K562 (cell line): ENCODE data around the gene TUBG2. TPM values are rescaled to one million over a fixed set of nuclear protein-coding genes. Genes with fewer than 3 reads are reported as not detected.

Experiments used
- ESRRA ChIP-seq: fragments of 450-650 bp; IDR thresholded peaks from 2 replicates; pipeline ENCODE4 v1.6.1; 2014; ENCODE audit warnings: low read depth, mild to moderate bottlenecking, moderate library complexity, borderline replicate concordance
- ETV6 ChIP-seq, 3 experiments: fragments of 150-350 bp in 1 of 3; sonication (generic) in 1 of 3; formaldehyde crosslinking in 1 of 3; IDR thresholded peaks; 2 replicates each; pipeline versions ENCODE4 v1.6.1 to v1.8.0; 2014 to 2022; ENCODE audit warnings: borderline replicate concordance in 2 of 3, low read depth in 2 of 3, antibody characterized with exemption in 1 of 3, low read length in 1 of 3, mild to moderate bottlenecking in 1 of 3, missing genetic modification reagents in 1 of 3
- FOXM1 ChIP-seq, 2 experiments: fragments of 450-650 bp in 1 of 2; sonication (generic) in 1 of 2; formaldehyde crosslinking in 1 of 2; IDR thresholded peaks; 2 replicates each; pipeline versions ENCODE4 v1.6.1 to v1.9.0; 2017 to 2022; ENCODE audit warnings: low read depth in 2 of 2, mild to moderate bottlenecking in 2 of 2, missing genetic modification reagents in 1 of 2, moderate library complexity in 1 of 2
- HNRNPLL ChIP-seq: fragments of 200-400 bp; formaldehyde crosslinking; IDR thresholded peaks from 2 replicates; pipeline ENCODE4 v1.6.1; 2017; ENCODE audit warnings: low read length, low read depth, mild to moderate bottlenecking; ENCODE audit not compliant: poor library complexity, severe bottlenecking
- JUN ChIP-seq, 2 experiments: sonication (generic) in 1 of 2; formaldehyde crosslinking in 1 of 2; IDR thresholded peaks; 2 replicates each; pipeline versions ENCODE4 v1.6.1 to v1.8.0; 2012 to 2022; ENCODE audit warnings: borderline replicate concordance in 2 of 2, mild to moderate bottlenecking in 2 of 2, improper control_type of control experiment in 1 of 2, low read depth in 1 of 2, low read length in 1 of 2, missing genetic modification reagents in 1 of 2
- MEF2D ChIP-seq: conservative IDR thresholded peaks from 2 replicates; pipeline ENCODE4 v1.6.1; 2016; ENCODE audit warnings: low read depth, missing genetic modification characterization, missing compliant biosample characterization
- RBM22 ChIP-seq: fragments of 200-400 bp; formaldehyde crosslinking; IDR thresholded peaks from 2 replicates; pipeline ENCODE4 v1.6.1; 2018; ENCODE audit warnings: low read length, low read depth; ENCODE audit not compliant: poor library complexity, severe bottlenecking
- SAFB ChIP-seq: fragments of 200-400 bp; formaldehyde crosslinking; IDR thresholded peaks from 2 replicates; pipeline ENCODE4 v1.6.1; 2017; ENCODE audit warnings: low read depth, low read length, borderline replicate concordance
- ZNF121 ChIP-seq: sonication (generic); formaldehyde crosslinking; conservative IDR thresholded peaks from 2 replicates; pipeline ENCODE4 v1.8.0; 2022; ENCODE audit warnings: missing genetic modification reagents
- ZNF224 ChIP-seq: sonication (generic); formaldehyde crosslinking; IDR thresholded peaks from 2 replicates; pipeline ENCODE4 v1.8.0; 2022; ENCODE audit warnings: mild to moderate bottlenecking, missing genetic modification reagents
- ZNF445 ChIP-seq: fragments of 250-450 bp; sonication (Bioruptor Pico); IDR thresholded peaks from 2 replicates; pipeline ENCODE4 v1.4.0; 2020; ENCODE audit warnings: low read depth, mild to moderate bottlenecking, moderate library complexity
- polyA plus RNA-seq, 8 experiments: library from polyadenylated mRNA; depleted of rRNA in 4 of 8; stranded (reverse) in 5 of 8; unstranded in 3 of 8; fragments of >200 nt; fragmentation: Nextera tagmentation in 2 of 8; fragmentation: Illumina TruSeq in 1 of 8; extraction: Ambion mirVana in 2 of 8; extraction: Trizol in 1 of 8; gene quantifications; 2 replicates each; pipeline versions ENCODE4 v1.2.1 to v1.2.3, GENCODE V29; 2011 to 2014; ENCODE audit warnings: inconsistent platforms in 1 of 8, missing spikeins in 1 of 8
- total RNA-seq, 7 experiments: library from RNA; depleted of rRNA in 6 of 7; stranded (reverse); fragments of >200 nt in 6 of 7; fragmentation: Illumina TruSeq in 2 of 7; extraction: Trizol in 2 of 7; gene quantifications; 2 replicates each; pipeline versions ENCODE4 v1.2.1 to v1.2.3, GENCODE V29; 2011 to 2021; ENCODE audit warnings: low replicate concordance in 1 of 7
- TF ChIP-seq, protein P1 (sequence below), 3 experiments: fragments of 200-800 bp in 1 of 3; sonication (Bioruptor generic) in 1 of 3; sonication (generic) in 1 of 3; formaldehyde crosslinking in 1 of 3; IDR thresholded peaks; 2 replicates each; pipeline versions ENCODE4 v1.6.1 to v1.8.0; 2016 to 2022; ENCODE audit warnings: mild to moderate bottlenecking in 2 of 3, missing compliant biosample characterization in 2 of 3, missing genetic modification characterization in 2 of 3, missing genetic modification reagents in 1 of 3
- TF ChIP-seq, protein P2 (sequence below): sonication (generic); formaldehyde crosslinking; IDR thresholded peaks from 2 replicates; pipeline ENCODE4 v1.8.1; 2023; ENCODE audit warnings: missing genetic modification reagents, mild to moderate bottlenecking, borderline replicate concordance
- TF ChIP-seq, protein P3 (sequence below): sonication (generic); formaldehyde crosslinking; IDR thresholded peaks from 2 replicates; pipeline ENCODE4 v1.9.0; 2022; ENCODE audit warnings: mild to moderate bottlenecking, missing genetic modification reagents
- TF ChIP-seq, protein P4 (sequence below): fragments of 250-450 bp; sonication (Bioruptor Pico); IDR thresholded peaks from 2 replicates; pipeline ENCODE4 v1.4.0; 2020; ENCODE audit warnings: mild to moderate bottlenecking, moderate library complexity

The TUBG2 gene
- total and polyA plus RNA-seq, 9 of the 15 experiments (the other 6 are each of a cell fraction or from before 2014, with no cell fraction given): 0.09 to 0.80 (median 0.24) TPM; not detected in 2

DNA sequence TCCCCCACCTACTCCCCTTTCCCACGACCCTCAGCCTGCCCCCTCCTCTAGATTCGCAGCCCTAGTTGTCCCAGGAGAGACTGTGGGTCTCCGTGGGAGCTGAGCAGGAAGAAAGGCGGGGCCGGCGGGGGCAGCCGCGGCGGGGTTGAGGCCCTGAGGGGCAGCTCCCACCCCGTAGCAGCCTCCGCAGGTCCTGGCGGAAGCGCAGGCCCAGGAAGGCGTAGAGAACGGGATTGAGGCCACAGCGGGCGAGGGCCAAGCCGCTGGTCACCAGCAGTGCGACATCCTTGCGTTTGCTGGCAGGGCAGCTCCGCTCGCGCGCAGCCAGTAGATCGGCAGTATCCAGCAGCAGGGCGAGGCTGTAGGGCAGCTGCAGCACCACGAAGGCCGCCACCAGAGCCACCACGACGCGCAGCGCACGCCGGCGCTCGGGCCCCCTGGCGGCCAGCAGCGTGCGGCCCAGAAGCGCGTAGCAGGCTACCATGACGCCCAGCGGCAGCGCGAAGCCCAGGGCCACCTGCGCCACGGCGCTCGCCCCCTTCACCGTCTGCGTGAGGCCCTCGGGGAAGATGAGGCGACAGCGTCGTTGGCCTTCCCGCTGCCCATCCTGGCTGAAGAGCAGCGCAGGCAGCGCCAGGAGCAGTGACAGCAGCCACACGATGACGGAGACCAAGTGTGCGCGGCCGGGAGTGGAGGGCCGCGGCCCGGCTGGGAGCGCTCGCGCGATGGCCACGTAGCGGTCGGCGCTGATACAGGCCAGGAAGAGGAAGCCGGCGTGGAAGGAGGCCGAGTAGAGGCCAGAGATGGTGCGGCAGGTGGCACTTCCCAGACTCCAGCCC lies 20.6 kb downstream of the TUBG2 start (continued):
- TF ChIP-seq, protein P1, sequence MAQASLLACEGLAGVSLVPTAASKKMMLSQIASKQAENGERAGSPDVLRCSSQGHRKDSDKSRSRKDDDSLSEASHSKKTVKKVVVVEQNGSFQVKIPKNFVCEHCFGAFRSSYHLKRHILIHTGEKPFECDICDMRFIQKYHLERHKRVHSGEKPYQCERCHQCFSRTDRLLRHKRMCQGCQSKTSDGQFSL (CRISPR knock-in tag; IDR thresholded peaks at IDR 0.05): peak; percentile 68; the same call in 1 of the 2 replicates
- TF ChIP-seq, protein P1 (tag; IDR thresholded peaks at IDR 0.05): no peak
- peak; percentile 55 for TF ChIP-seq RBM22
- TF ChIP-seq, protein P2, sequence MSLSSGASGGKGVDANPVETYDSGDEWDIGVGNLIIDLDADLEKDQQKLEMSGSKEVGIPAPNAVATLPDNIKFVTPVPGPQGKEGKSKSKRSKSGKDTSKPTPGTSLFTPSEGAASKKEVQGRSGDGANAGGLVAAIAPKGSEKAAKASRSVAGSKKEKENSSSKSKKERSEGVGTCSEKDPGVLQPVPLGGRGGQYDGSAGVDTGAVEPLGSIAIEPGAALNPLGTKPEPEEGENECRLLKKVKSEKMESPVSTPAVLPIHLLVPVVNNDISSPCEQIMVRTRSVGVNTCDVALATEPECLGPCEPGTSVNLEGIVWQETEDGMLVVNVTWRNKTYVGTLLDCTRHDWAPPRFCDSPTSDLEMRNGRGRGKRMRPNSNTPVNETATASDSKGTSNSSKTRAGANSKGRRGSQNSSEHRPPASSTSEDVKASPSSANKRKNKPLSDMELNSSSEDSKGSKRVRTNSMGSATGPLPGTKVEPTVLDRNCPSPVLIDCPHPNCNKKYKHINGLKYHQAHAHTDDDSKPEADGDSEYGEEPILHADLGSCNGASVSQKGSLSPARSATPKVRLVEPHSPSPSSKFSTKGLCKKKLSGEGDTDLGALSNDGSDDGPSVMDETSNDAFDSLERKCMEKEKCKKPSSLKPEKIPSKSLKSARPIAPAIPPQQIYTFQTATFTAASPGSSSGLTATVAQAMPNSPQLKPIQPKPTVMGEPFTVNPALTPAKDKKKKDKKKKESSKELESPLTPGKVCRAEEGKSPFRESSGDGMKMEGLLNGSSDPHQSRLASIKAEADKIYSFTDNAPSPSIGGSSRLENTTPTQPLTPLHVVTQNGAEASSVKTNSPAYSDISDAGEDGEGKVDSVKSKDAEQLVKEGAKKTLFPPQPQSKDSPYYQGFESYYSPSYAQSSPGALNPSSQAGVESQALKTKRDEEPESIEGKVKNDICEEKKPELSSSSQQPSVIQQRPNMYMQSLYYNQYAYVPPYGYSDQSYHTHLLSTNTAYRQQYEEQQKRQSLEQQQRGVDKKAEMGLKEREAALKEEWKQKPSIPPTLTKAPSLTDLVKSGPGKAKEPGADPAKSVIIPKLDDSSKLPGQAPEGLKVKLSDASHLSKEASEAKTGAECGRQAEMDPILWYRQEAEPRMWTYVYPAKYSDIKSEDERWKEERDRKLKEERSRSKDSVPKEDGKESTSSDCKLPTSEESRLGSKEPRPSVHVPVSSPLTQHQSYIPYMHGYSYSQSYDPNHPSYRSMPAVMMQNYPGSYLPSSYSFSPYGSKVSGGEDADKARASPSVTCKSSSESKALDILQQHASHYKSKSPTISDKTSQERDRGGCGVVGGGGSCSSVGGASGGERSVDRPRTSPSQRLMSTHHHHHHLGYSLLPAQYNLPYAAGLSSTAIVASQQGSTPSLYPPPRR (CRISPR knock-in tag): peak; percentile 79; the same call in 1 of the 2 replicates
- TF ChIP-seq ETV6 (IDR thresholded peaks at IDR 0.05; ENCODE audit: borderline replicate concordance in 1 of 2, low read depth in 2 of 2, low read length in 1 of 2): no peak
- peak; percentile 66; the same call in 1 of the 2 replicates for TF ChIP-seq ETV6 (CRISPR knock-in tag; IDR thresholded peaks at IDR 0.05; ENCODE audit: borderline replicate concordance)
- TF ChIP-seq, protein P3, sequence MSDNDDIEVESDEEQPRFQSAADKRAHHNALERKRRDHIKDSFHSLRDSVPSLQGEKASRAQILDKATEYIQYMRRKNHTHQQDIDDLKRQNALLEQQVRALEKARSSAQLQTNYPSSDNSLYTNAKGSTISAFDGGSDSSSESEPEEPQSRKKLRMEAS: peak; percentile 97
- TF ChIP-seq HNRNPLL: peak; percentile 36
- TF ChIP-seq, protein P4, sequence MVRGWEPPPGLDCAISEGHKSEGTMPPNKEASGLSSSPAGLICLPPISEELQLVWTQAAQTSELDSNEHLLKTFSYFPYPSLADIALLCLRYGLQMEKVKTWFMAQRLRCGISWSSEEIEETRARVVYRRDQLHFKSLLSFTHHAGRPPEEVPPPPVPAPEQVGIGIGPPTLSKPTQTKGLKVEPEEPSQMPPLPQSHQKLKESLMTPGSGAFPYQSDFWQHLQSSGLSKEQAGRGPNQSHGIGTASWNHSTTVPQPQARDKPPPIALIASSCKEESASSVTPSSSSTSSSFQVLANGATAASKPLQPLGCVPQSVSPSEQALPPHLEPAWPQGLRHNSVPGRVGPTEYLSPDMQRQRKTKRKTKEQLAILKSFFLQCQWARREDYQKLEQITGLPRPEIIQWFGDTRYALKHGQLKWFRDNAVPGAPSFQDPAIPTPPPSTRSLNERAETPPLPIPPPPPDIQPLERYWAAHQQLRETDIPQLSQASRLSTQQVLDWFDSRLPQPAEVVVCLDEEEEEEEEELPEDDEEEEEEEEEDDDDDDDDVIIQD (CRISPR knock-in tag): 0 out of 2 replicates have a peak, but pooled peaks have one; percentile 55
- TF ChIP-seq ZNF121 (CRISPR knock-in tag): 0 out of 2 replicates have a peak, but pooled peaks have one; percentile 5
- TF ChIP-seq JUN (IDR thresholded peaks at IDR 0.05; ENCODE audit: borderline replicate concordance, low read depth, low read length): no peak
- TF ChIP-seq JUN (CRISPR knock-in tag; IDR thresholded peaks at IDR 0.05; ENCODE audit: borderline replicate concordance): peak; percentile 60; the same call in 1 of the 2 replicates
- TF ChIP-seq ZNF224 (CRISPR knock-in tag): 0 out of 2 replicates have a peak, but pooled peaks have one; percentile 83
- TF ChIP-seq ESRRA: peak; percentile 42; the same call in 1 of the 2 replicates
- TF ChIP-seq SAFB: 0 out of 2 replicates have a peak, but pooled peaks have one; percentile 12
- no peak for TF ChIP-seq ZNF445 (CRISPR knock-in tag)
- TF ChIP-seq MEF2D: no peak
- no peak for TF ChIP-seq FOXM1 (IDR thresholded peaks at IDR 0.05; ENCODE audit: low read depth)
- TF ChIP-seq FOXM1 (CRISPR knock-in tag; IDR thresholded peaks at IDR 0.05; ENCODE audit: low read depth): peak; percentile 95; the same call in 1 of the 2 replicates
